Bronchial epithelial cell (primary cell): Measurements from ENCODE around the gene FXYD7. TPM values are rescaled to one million over a fixed set of nuclear protein-coding genes. Genes with fewer than 3 reads are reported as not detected.
"Not testable (repeated sequence)": the region's sequence is repeated elsewhere in the genome, so short reads cannot be mapped to it uniquely, and the experiment has no call there.

ENCODE experiments used
- DNase-seq: peaks from one replicate; pipeline ENCODE4 v3.0.0-alpha.2; 2010; ENCODE audit warnings: low read depth
- FAIRE-seq: peaks from 2 replicates; lab custom pipeline; 2011; peaks lifted over from hg19 to GRCh38; lab: Jason Lieb, UNC
- H3K27me3 ChIP-seq: 2 replicates; pipeline ENCODE4 v1.5.1; 2011; ENCODE audit warnings: low read length; ENCODE audit not compliant: control insufficient read depth, insufficient read depth
- H3K36me3 ChIP-seq: 2 replicates; pipeline ENCODE4 v1.5.1; 2011; ENCODE audit warnings: low read length; ENCODE audit not compliant: control insufficient read depth, insufficient read depth
- H3K4me3 ChIP-seq: 2 replicates; pipeline ENCODE4 v1.5.1; 2011; ENCODE audit warnings: mild to moderate bottlenecking, low read depth, low read length, control low read depth
- CTCF ChIP-seq: IDR thresholded peaks from 2 replicates; pipeline ENCODE4 v1.5.1; 2011; ENCODE audit warnings: mild to moderate bottlenecking, moderate library complexity, low read length, control low read depth, inconsistent platforms; ENCODE audit not compliant: insufficient read depth, severe bottlenecking
- total RNA-seq: library from RNA; depleted of rRNA; stranded (reverse); fragments of >200 nt; gene quantifications from 2 replicates; pipeline ENCODE4 v1.2.1, GENCODE V29; 2014

Gene FXYD7
- total RNA-seq, 1 donor from 2014 or later, result not detected

DNA sequence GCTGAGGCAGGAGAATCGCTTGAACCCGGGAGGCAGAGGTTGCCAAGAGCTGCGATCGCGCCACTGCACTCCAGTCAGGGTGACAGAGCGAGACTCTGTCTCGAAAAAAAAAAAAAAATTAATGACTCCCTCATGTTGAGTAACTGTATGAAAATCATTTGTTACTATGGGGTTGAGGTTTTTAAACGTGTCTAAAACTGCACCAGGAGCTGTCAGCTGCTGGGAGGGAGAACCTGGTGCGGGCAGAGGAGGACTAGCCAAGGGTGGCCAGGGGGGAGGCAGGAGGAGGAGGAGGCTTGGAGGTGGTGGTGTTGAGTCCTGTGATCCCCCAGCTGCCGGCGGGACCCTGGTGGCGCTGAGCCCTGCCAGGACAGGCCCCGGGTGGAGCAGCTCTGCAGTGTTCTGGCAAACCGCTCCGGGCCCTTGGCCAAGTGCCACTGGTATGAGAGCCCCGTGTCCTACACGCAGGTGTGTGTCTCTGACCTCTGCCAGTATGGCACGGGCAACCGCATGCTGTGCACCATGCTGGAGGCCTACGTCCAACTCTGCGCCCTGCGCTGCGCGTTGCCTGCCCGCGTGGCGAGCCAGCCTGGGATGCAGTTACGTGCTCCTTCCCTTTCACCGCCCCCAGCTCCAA, 44.5 kb upstream of the FXYD7 start:
- TF ChIP-seq CTCF, result no peak
- Histone ChIP-seq H3K4me3 (no peak overlapping the region), H3K27me3 (no peaks in the 10 kb centered on the region), H3K36me3 (no peaks in the 10 kb centered on the region)
- FAIRE-seq (no peak), DNase-seq (peak; percentile 76)

- DNase-seq (no peak), FAIRE-seq (no peak)
- no peaks in the 10 kb centered on the region for H3K36me3 ChIP-seq
Observed at GRCh38 chr19:35099155-35099896, 43.7 kb upstream of the FXYD7 start.

DNA sequence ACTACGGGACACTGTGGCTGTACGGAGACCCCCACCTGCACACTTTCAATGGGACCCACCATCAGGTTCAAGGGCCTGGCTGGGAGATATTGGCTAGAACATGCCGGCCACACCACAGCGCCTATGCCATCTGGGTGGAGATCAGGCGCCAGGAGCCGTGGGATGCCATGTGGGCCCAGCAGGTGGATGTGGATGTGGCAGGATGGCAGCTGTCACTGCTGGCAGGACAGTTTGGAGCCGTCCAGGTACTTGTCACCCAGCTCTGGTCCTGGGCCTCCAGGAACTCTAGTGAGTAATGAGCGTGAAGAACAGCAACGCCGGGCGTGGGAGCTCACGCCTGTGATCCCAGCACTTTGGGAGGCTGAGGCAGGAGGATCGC, 43.2 kb upstream of the FXYD7 start:
- H3K4me3 ChIP-seq, result no peak overlapping the region
- H3K36me3 ChIP-seq, result no peaks in the 10 kb centered on the region
- H3K27me3 ChIP-seq, result no peaks in the 10 kb centered on the region
- TF ChIP-seq CTCF, result no peak
- FAIRE-seq (no peak), DNase-seq (no peak)

More at GRCh38 chr19:35099155-35099896, 43.7 kb upstream of the FXYD7 start:
- no peak overlapping the region for H3K4me3 ChIP-seq
- no peaks in the 10 kb centered on the region for H3K27me3 ChIP-seq
- TF ChIP-seq CTCF, result no peak

DNA sequence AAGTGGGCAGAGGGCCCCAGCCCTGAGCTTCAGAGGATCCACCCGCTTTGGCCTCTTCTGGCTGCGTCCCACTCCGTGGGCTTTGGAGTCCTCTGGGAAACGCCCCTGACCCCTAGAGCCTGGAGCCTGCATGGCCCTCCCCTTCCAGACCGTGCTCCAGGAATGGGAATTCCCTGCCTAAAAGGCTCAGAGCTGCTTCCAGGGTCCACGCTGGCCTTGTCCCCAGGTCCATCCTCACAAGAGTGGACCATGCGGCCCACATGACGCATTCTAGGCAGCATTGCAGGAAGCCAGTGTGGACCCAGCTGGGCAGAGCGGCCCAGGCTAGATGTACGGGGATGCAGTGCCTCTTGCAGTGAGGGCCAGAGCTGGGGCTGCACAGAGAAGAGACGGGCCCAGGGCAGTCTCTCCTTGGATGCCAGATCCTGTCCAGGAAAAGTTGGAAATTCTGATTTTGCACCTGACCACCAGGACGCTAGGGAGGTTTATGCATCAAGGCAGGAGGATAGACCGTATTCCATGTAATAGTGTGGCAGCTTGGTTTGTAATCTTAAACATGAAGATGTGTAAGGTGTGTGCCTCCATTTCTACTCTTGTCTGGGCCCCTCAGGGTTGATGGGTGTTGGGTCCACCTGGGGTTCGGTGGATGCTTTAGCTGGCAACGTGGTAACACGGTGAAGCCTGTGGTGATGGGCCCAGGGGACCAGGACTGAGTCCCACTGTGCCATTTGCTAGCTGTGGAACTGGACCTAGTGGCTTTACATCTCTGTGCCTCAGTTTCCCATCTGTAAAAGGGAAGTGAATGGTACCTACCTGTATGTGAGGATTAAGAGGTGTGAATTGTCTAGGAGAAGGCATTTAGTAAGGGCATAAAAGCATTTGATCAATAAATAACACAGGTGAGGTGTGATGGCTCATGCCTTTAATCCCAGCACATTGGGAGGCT, 42.2 kb upstream of the FXYD7 start:
- no peak for TF ChIP-seq CTCF
- DNase-seq, result no peak
- Histone ChIP-seq H3K4me3 (no peak overlapping the region), H3K36me3 (no peaks in the 10 kb centered on the region), H3K27me3 (no peaks in the 10 kb centered on the region)
- peak; percentile 23 for FAIRE-seq

DNA sequence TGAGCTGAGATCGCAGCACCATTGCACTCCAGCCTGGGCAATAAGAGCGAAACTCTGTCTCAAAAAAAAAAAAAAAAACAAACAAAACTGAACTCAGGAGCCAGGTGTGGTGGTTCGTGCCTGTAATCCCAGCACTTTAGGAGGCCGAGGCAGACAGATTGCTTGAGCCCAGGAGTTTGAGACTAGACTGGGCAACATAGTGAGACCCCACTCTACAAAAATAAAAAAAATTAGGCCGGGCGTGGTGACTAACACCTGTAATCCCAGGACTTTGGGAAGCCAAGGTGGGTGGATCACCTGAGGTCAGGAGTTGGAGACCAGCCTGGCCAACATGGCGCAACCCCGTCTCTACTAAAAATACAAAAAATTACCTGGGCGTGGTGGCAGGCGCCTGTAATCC, 41.1 kb upstream of the FXYD7 start:
- H3K27me3 ChIP-seq, DNase-seq, H3K4me3 ChIP-seq, H3K36me3 ChIP-seq, FAIRE-seq: not testable (repeated sequence)

- not testable (repeated sequence) for H3K27me3 ChIP-seq, H3K36me3 ChIP-seq, FAIRE-seq, DNase-seq, H3K4me3 ChIP-seq
Observed at GRCh38 chr19:35103614-35104013, 39.4 kb upstream of the FXYD7 start.
